Neural progenitor cell (in vitro differentiated cells): ENCODE measurements around the gene C9orf72. TPM values are rescaled to one million over a fixed set of nuclear protein-coding genes. Genes with fewer than 3 reads are reported as not detected.

Experiments
- DNase-seq: peaks from one replicate; pipeline ENCODE4 v3.0.0-alpha.2; 2016; ENCODE audit warnings: low spot score
- H2AFZ ChIP-seq: fragments of 200-600 bp; sonication (generic); replicated peaks from 2 replicates; pipeline ENCODE4 v1.6.1; 2016; ENCODE audit warnings: antibody characterized with exemption
- H3F3A ChIP-seq: fragments of 200-600 bp; sonication (generic); 2 replicates; pipeline ENCODE4 v1.6.1; 2016; ENCODE audit warnings: antibody characterized with exemption, low read depth
- H3K27ac ChIP-seq: fragments of 200-600 bp; sonication (generic); 2 replicates; pipeline ENCODE4 v1.5.1; 2016; ENCODE audit warnings: mild to moderate bottlenecking
- H3K27me3 ChIP-seq: fragments of 200-600 bp; sonication (generic); 2 replicates; pipeline ENCODE4 v1.6.1; 2016; ENCODE audit warnings: mild to moderate bottlenecking, moderate library complexity
- H3K36me3 ChIP-seq: fragments of 200-600 bp; sonication (generic); 2 replicates; pipeline ENCODE4 v1.5.1; 2016
- H3K4me1 ChIP-seq: fragments of 200-600 bp; sonication (generic); 2 replicates; pipeline ENCODE4 v1.6.1; 2016; ENCODE audit warnings: mixed run types
- H3K4me2 ChIP-seq: fragments of 200-600 bp; sonication (generic); 2 replicates; pipeline ENCODE4 v1.6.1; 2016
- H3K4me3 ChIP-seq: fragments of 200-600 bp; sonication (generic); 2 replicates; pipeline ENCODE4 v1.5.1; 2016
- H3K79me2 ChIP-seq: fragments of 200-600 bp; sonication (generic); 2 replicates; pipeline ENCODE4 v1.6.1; 2016; ENCODE audit warnings: low read depth
- H3K9ac ChIP-seq: fragments of 200-600 bp; sonication (generic); 2 replicates; pipeline ENCODE4 v1.6.1; 2016
- H3K9me3 ChIP-seq: fragments of 200-600 bp; sonication (generic); 2 replicates; pipeline ENCODE4 v1.5.1; 2016; ENCODE audit warnings: low read depth
- H4K20me1 ChIP-seq: fragments of 200-600 bp; sonication (generic); 2 replicates; pipeline ENCODE4 v1.6.1; 2016; ENCODE audit warnings: low read depth
- H3K27ac Mint-ChIP-seq: 3 replicates; pipeline ENCODE4 v1.8.0; 2021; ENCODE audit warnings: mixed read lengths
- H3K27me3 Mint-ChIP-seq: 2 replicates; pipeline ENCODE4 v1.8.0; 2022; ENCODE audit warnings: low read depth, mild to moderate bottlenecking, inconsistent platforms, moderate library complexity, mixed read lengths; ENCODE audit not compliant: insufficient read depth
- H3K36me3 Mint-ChIP-seq: 3 replicates; pipeline ENCODE4 v1.8.0; 2021; ENCODE audit warnings: mixed read lengths
- H3K4me1 Mint-ChIP-seq: 3 replicates; pipeline ENCODE4 v1.8.0; 2021; ENCODE audit warnings: mixed read lengths
- H3K4me3 Mint-ChIP-seq: 3 replicates; pipeline ENCODE4 v1.8.0; 2021; ENCODE audit warnings: mild to moderate bottlenecking, moderate library complexity, mixed read lengths
- H3K9me3 Mint-ChIP-seq: 3 replicates; pipeline ENCODE4 v1.8.0; 2020; ENCODE audit warnings: mixed read lengths
- CTCF ChIP-seq: fragments of 200-600 bp; sonication (generic); IDR thresholded peaks from 2 replicates; pipeline ENCODE4 v1.5.1; 2017; ENCODE audit warnings: antibody characterized with exemption, mild to moderate bottlenecking
- EZH2 ChIP-seq: fragments of 200-600 bp; sonication (generic); IDR thresholded peaks from 2 replicates; pipeline ENCODE4 v1.6.1; 2017; ENCODE audit warnings: antibody characterized with exemption, mild to moderate bottlenecking, moderate library complexity
- EZH2phosphoT487 ChIP-seq: fragments of 200-600 bp; sonication (generic); IDR thresholded peaks from 2 replicates; pipeline ENCODE4 v1.6.1; 2017; ENCODE audit warnings: antibody characterized with exemption
- total RNA-seq: library from RNA; depleted of rRNA; stranded (reverse); fragments of >200 nt; gene quantifications from 2 replicates; pipeline ENCODE4 v1.2.3, GENCODE V29; 2015; ENCODE audit warnings: low replicate concordance

C9orf72 gene
- total RNA-seq, 1 donor from 2014 or later: 107 TPM

GRCh38 chr9:27595733-27596132 lies 22.5 kb upstream of the C9orf72 start:
- peaks cover 2% of the 10 kb centered on the region for H3K4me1 Mint-ChIP-seq
- TF ChIP-seq EZH2 (no peak), CTCF (no peak), EZH2phosphoT487 (no peak)
- no peaks in the 10 kb centered on the region for H3K9me3 ChIP-seq
- H2AFZ ChIP-seq: no peak overlapping the region
- H3K27me3 ChIP-seq: no peaks in the 10 kb centered on the region
- H3K27me3 Mint-ChIP-seq: peaks cover 2% of the 10 kb centered on the region
- H3F3A ChIP-seq: no peaks in the 10 kb centered on the region
- no peak overlapping the region for H3K27ac ChIP-seq
- H3K27ac Mint-ChIP-seq: no peak overlapping the region
- no peak overlapping the region for H3K4me3 ChIP-seq
- H3K79me2 ChIP-seq: no peaks in the 10 kb centered on the region
- no peak for DNase-seq
- no peaks in the 10 kb centered on the region for H3K36me3 Mint-ChIP-seq
- H3K4me1 ChIP-seq: peaks cover 8% of the 10 kb centered on the region
- H4K20me1 ChIP-seq: no peaks in the 10 kb centered on the region
- no peaks in the 10 kb centered on the region for H3K9me3 Mint-ChIP-seq
- H3K36me3 ChIP-seq: no peaks in the 10 kb centered on the region
- H3K4me2 ChIP-seq: no peak overlapping the region
- H3K4me3 Mint-ChIP-seq: no peak overlapping the region
- no peak overlapping the region for H3K9ac ChIP-seq

GRCh38 chr9:27591672-27592071 lies 18.4 kb upstream of the C9orf72 start:
- Histone ChIP-seq H3K9ac (no peak overlapping the region), H3K4me1 (no peaks in the 10 kb centered on the region), H4K20me1 (no peaks in the 10 kb centered on the region), H3K36me3 (no peaks in the 10 kb centered on the region), H3K79me2 (no peaks in the 10 kb centered on the region), H3K27ac (no peak overlapping the region), H3K4me3 (no peak overlapping the region), H3K9me3 (no peaks in the 10 kb centered on the region), H3K4me2 (no peak overlapping the region), H2AFZ (no peak overlapping the region), H3K27me3 (no peaks in the 10 kb centered on the region), H3F3A (no peaks in the 10 kb centered on the region)
- TF ChIP-seq CTCF (no peak), EZH2 (no peak), EZH2phosphoT487 (no peak)
- Mint-ChIP-seq H3K9me3 (no peaks in the 10 kb centered on the region), H3K4me3 (no peak overlapping the region), H3K27ac (no peak overlapping the region), H3K36me3 (no peaks in the 10 kb centered on the region), H3K4me1 (no peaks in the 10 kb centered on the region), H3K27me3 (peaks cover under 1% of the 10 kb centered on the region)
- DNase-seq: no peak

- H3K27ac Mint-ChIP-seq: no peak overlapping the region
- Histone ChIP-seq H3K27ac (no peak overlapping the region), H4K20me1 (no peaks in the 10 kb centered on the region), H3K27me3 (no peaks in the 10 kb centered on the region), H2AFZ (no peak overlapping the region), H3F3A (no peaks in the 10 kb centered on the region), H3K9me3 (no peaks in the 10 kb centered on the region), H3K4me2 (no peak overlapping the region), H3K4me3 (no peak overlapping the region), H3K79me2 (no peaks in the 10 kb centered on the region), H3K4me1 (peaks cover 4% of the 10 kb centered on the region), H3K36me3 (no peaks in the 10 kb centered on the region), H3K9ac (no peak overlapping the region)
- H3K9me3 Mint-ChIP-seq: no peaks in the 10 kb centered on the region
- no peaks in the 10 kb centered on the region for H3K4me1 Mint-ChIP-seq
- TF ChIP-seq EZH2: no peak
- no peaks in the 10 kb centered on the region for H3K27me3 Mint-ChIP-seq
- no peaks in the 10 kb centered on the region for H3K36me3 Mint-ChIP-seq
- no peak overlapping the region for H3K4me3 Mint-ChIP-seq
- DNase-seq: no peak
Measured at GRCh38 chr9:27591093-27591492, 17.8 kb upstream of the C9orf72 start.

- no peaks in the 10 kb centered on the region for H3K36me3 ChIP-seq
- H3K9ac ChIP-seq: no peak overlapping the region
- Mint-ChIP-seq H3K27me3 (no peaks in the 10 kb centered on the region), H3K4me3 (no peak overlapping the region), H3K9me3 (no peaks in the 10 kb centered on the region), H3K36me3 (no peaks in the 10 kb centered on the region), H3K27ac (no peak overlapping the region), H3K4me1 (no peaks in the 10 kb centered on the region)
- H3K79me2 ChIP-seq: no peaks in the 10 kb centered on the region
- H4K20me1 ChIP-seq: no peaks in the 10 kb centered on the region
- no peak for DNase-seq
- H3K27ac ChIP-seq: no peak overlapping the region
- no peak overlapping the region for H3K4me3 ChIP-seq
- H2AFZ ChIP-seq: no peak overlapping the region
- no peak overlapping the region for H3K4me2 ChIP-seq
- no peaks in the 10 kb centered on the region for H3F3A ChIP-seq
- TF ChIP-seq EZH2phosphoT487 (no peak), CTCF (no peak), EZH2 (no peak)
- no peaks in the 10 kb centered on the region for H3K9me3 ChIP-seq
- H3K27me3 ChIP-seq: no peaks in the 10 kb centered on the region
- peaks cover 4% of the 10 kb centered on the region for H3K4me1 ChIP-seq
Measured at GRCh38 chr9:27590651-27591050, 17.4 kb upstream of the C9orf72 start.
